ENCODE measurements around the gene SHLD3.
"Not testable (repeated sequence)": the region's sequence is repeated elsewhere in the genome, so short reads cannot be mapped to it uniquely, and the experiment has no call there.

- TF ChIP-seq POLR2AphosphoS5 (IDR thresholded peaks at IDR 0.05; ENCODE audit: low read depth, low read length); TAF1 (IDR thresholded peaks at IDR 0.05; ENCODE audit: low read depth, low read length); POLR2A (IDR thresholded peaks at IDR 0.05; ENCODE audit: low read depth, low read length); PAX5 (IDR thresholded peaks at IDR 0.05; ENCODE audit: insufficient read depth, low read length, severe bottlenecking): not testable (repeated sequence)
Observed at GRCh38 chr5:65621961-65622360, 2.9 kb upstream of the SHLD3 start.

Measured in GM12891 (cell line).